ENCODE measurements around the gene TRABD2B.

The TRABD2B gene

DNA sequence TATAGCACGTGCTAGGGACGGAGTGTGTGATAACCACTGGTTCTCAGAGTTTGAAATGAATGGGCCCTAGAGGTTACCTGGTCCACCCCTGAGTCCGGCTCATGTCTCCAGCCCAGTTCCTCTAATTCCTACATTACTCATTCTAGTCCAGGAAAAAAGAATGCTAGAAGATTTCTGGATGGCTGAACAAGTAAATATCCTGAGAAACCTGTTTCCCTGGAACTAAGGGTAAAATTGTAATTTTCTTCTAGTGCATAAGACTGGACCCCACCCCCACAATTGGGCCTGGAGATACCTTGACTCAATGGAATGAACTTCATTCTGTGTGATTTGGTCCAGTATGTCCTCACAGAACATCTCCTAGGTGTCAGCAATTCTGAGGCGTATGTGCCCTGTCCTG, 208.4 kb downstream of the TRABD2B start:
- no peak for DNase-seq

DNA sequence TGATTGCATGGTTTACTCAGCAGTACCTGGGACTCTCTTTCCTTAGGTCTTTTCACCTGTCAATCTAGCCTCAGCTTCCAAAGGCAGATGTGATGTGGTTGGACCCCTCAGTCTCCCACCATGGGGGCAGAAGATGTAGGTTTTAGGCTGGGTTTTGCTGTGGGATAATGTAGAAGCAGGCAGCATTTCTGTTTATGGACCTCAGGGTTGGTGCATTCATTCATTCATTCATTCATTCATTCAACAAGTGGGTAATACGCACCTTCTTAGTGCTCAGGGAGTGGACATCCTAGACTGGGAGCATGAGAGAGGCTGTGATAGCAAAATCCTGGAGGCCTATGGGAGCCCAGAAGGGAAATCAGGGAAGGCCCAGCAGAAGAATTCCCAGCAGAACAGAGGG, 209.6 kb downstream of the TRABD2B start:
- DNase-seq, result no peak

DNA sequence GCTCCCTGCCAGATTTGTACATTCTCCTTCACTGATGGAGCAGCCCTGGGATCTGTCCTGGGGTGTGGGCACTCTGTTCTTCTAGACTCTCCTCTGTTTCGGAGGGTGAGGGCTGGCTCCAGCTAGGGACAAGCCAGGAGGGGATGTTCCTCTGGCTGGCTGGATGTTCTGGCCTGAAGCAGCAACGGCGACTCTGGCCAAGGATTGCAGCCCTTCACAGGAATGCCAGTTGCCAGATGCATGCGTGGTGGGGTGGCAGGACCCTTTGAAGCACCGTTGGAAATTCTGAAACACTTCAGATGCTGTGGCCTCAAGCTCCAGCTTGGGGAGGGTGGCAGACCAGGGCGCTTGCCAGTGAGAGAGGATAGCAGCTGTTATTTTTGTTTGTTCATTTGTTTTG, 210.9 kb downstream of the TRABD2B start:
- DNase-seq, result no peak

DNA sequence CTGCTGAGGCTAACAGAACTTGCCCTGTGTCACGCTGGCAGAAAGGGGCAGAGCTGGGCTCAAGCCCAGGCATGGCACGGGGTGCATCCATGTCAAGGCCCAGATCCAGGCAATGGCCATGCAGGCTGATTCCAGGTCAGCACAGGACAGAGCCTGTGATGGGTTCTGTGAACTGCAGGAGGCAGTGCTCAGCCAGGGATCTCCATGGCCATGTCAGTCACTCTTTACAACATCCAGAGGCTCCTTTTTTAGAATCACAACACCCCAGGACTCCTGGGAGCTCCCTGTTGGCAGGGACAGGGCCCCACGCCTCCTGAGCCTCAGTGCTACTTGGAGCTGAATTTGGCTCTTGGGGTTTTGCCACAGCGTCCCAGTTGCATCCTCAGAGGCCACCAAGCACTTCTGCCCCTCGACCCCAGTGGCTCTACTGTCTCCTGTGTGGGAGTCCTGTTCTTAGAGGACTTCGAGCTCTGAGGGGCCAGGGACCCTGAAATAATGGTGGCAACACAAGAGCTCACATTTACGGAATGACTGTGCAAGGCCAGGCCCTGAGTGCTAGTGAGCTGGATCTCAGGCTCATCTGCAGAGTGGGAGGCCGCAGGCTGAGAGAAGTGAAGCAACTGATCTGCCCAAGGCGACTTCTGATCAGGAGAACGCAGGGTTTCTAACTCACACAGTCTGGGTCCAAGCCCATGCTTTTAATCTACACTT, 211.5 kb downstream of the TRABD2B start:
- DNase-seq, result no peak

DNA sequence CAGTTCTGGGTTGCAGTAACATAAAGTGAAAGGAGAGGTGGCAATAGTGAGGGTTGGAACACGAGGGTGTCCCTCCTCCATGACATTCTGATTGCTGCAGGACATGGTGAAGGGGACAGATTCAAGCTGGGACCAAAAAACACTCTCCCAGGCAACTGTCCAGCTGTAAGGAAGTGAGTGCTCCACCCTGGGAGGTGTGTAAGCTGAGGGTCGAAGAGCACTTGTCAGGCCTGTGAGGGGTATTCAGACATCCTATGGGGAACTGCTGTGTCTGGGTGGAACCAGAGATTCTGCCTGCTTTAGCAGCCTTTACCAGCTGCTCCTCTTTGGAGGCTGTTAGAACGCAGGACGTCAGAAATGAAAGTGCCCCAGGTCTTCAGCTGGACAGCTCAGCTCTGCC, 212.1 kb downstream of the TRABD2B start:
- no peak for DNase-seq

DNA sequence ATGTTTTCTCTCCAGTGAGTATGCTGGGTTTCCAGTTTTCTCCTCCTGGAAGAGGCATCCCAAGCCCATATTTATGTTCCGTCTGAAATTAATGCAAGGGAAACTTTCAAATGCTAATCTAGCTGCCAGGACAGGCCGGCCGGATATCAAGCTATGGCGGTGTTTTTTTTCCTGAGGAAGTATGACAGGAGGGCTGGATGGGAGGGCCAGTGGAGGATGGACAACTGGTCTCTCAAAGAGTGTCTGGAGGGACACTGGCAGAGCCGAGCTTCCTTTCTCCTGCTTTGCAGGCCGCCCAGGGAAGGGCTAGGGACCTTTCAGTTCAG, 212.7 kb downstream of the TRABD2B start:
- no peak for DNase-seq

DNA sequence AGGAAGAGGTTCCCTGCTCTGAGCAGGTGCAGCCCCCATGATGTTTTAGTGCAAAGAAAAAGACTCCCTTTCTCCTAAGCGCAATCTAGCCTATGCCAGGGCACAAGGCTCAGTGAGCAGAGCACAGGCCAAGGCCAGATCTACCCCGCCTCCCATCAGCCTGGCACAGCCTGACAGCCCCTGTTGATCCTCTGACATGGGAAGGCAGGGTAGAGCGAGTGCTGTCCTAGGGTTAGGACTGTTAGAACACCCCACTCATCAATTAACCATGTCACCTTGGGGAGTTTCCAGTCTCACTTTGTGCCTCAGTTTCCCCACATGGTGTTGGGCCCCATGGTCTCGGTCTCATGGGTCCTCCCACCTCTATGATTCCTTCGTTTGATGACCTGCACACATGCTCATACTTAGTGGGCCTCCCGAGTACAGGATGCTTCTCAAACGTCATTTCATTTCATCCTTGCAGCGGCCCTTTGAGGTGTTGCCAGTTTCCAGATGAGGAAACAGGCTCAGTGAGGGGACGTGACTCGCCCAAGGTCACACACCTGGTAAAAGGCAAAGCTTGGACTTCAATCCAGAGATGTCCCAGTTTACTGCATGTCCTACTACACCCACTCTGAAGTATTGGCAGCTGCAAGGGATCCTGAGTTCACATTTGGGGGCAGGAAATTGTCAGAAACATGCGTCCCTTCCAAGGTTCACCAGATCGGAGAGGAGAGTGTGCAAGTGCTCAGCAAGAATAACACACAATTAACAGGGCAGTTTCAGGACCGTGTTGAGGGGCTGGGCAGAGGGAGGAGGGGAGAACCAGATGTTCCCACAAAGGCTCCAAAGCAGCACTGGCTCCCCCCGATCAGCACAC, 213.3 kb downstream of the TRABD2B start:
- no peak for DNase-seq

DNA sequence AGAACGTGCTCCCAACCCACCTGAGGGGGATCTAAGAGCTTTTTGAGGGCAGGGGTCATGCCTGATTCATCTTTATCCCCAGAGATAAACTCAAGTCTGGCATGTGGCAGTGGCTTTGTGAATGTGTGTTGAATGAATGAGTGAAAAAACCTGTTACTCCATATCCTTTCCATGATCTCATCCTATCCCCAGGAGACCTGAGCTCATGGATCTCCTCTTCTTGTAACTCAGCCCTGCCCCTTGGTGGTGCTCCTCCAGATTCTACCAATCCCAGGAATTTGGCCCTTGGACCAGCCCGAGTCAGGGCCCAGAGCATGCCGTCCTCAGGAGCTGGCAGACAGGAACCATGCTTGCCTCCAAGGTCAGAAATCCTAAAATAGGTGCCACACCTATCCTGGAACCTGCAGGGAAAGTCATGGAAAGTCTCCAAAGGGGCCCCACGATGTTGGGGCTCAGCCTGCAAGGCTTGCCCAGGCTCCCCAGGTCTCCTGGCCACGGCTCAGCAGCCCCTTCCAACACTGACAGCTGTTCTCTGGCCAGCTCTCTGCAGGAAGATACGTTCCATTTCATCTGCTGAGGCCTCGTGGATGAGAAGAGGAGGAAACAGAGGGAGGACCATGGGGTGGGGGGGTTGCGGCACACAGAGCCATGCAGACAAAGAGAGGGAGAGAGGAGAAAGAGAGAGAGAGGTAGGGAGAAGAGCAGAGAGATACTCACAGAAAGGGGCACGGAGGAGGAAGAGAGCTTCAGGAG, 214.6 kb downstream of the TRABD2B start:
- DNase-seq, result no peak

DNA sequence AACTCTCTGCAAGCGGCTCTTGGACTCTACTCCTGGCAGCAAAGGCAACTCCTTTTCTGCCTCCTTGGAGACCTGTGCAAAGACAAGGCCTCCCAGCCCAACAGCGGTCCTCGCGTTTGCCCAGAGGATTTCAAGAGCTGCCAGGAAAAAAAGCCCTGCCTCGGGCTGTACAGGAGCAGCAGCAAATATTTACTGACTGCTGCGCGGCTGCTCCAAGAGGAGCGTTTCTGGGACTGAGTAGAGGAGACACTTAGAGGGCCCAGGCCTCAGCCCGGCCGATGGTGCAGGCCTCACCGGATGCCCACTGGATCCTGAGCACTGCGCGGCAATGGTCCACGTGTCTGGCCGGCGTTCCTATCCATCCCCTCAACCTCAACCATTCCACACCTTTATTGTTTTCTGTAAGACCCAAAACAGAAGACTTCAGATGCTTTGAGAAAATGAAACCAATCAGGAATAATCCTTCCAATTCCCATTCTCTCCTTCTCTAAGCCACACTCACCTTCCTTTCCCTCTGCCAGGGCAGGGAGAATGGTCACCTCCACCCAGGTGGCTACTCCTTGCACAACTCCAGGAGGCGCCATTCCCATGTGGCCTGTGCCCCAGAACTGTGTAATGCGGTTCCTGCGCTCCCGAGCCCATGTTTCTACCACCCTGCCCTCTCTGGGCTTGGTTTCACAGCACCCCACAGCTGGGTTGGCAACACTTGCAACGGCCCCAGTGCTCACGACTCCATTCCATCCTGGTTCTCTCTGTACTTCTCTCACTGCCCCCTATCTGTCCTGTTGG, 215.8 kb downstream of the TRABD2B start:
- DNase-seq, result no peak

DNA sequence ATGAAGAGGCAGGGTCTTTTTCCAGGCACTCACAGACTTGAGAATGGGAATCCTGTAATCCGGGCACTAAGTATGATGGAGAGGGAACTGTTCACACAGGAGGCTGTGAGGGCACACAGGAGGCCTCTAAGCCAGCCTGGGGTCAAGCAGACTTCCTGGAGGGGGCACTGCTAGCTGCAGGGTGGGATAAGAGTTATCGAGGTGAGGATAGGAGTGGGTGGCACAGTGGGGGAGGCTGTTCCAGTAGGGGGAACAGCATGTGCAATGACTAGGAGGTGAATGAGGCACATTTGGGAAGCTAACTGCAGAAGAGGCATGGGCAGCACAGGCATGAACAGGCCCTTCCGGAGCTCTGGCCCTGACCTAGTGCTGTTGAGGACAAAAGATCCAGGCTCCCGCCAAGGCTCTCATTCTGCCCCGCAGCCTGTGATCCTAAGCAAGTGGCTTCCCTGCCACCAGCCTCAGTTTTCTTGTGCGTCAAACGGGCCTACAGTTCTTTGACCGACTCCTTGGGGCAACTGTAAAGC, 216.7 kb downstream of the TRABD2B start:
- no peak for DNase-seq

DNA sequence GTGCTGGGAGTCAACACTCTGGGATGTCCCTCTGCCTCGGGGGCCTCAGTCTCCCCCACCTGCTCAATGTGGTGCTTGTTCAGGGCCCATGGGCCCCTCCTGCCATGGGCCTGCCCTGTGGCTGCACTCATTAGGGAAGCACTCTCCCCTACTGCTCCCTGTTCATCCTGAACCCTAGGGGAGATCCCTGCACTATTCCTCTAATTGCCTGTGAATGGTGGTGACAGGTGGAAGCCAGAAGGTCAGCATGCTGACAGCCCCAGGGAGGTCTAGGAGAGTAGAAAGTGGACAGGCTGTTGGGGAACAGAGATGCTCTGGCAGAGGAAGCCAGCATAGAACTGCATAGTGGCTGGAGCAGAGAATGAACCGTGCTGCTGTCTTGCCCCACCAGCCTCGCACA, 217.6 kb downstream of the TRABD2B start:
- DNase-seq, result no peak

DNA sequence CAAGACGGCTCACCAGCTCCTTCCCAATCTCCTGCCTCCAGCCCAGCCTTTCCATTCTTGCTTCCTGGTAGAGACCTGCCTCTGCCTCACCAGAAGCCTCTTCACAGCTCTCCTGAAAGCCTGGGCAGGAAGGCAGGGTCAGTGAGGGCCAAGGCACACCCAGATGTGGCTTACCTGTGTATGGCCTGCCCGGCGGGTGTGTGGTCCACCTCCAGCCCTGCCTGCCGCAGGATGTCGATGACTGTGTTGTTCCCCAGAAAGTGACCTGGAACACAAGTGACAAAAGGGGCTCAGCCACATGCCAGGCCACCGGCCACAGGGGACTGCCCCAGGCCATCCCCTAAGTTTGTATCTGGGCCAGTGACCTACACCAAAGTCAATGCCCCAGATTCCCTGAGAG, 218.9 kb downstream of the TRABD2B start:
- no peak for DNase-seq

DNA sequence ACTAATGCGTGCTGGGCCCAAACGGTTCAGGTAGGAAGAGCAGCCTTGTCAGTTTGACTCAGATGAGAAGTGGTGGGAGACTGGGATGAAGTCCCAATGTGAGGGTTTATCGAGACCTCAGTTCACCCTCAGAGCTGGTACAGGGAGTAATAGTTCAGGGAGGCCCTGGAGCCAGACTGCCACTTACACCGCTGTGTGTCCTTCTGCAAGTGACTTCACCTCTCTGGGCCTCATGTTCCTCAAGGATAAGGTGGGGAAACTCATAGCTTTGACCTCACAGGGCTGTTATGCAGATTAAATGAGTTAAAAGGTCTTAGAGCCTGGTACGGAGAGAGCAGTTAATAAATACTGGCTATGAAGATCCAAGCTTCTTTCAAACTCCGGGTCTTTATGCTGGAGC, 219.9 kb downstream of the TRABD2B start:
- no peak for DNase-seq

DNA sequence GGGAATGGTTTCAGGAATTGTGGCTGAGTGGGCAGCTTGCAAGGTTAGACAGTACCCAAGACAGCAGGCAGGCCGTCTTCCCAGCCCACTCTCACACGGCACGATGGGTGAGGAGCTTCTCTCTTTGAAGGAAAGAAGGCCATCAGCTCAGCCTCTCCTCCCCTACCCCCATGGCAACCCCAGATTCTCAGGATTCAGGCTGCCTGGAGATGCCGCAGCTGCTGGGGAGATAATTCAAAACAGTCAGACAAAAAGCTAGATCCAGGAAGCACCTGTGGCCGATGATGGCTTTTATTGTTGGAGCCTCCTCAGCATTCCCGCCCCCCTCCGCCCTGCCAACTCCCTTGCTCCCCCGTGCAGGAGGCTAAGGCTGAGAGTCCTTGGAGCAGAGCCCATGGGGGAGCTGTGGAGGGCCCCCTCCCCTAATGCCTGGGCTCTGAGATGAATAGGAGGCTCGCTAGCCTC, 220.5 kb downstream of the TRABD2B start:
- peak; percentile 7 for DNase-seq

DNA sequence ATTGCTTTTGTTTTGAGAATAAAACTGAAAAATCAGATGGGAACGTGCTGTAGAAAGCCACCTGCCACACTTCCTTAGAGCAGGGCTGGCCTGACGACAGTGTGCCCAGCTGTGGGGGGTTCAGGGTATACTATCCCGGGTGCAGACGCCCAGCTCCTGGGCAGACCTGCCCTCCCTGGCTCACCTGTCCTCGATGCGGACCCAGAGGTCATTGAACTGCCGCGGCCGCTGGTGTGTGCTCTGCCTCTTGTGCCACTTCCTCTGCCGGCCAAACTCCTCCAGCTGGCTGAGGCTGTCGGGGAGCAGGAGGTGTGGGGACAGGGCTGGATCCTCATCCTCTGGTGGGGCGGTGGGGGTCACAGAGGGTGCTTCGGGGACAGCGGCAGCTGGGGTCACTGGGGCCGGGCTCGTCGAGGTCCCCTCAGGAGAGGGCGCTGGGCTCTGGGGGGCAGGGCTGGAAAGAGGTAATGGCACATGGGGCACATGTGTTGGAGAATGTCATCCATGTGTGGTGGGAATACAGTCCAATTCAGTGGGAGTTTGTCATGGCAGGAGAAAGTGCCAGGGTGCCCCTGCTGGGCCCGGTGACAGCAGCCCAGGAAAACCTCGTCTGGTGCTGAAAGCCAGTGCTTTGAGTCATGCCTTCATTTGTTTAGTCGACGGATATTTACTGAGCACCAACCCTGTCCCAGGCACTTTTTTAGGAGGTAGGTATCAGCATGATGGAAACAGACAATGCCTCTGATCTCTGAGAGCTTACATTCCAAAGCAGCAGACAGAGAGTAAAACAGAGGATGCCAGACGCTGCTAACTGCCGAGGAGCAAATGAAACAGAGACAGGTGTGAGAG, 222.0 kb downstream of the TRABD2B start:
- no peak for DNase-seq

DNA sequence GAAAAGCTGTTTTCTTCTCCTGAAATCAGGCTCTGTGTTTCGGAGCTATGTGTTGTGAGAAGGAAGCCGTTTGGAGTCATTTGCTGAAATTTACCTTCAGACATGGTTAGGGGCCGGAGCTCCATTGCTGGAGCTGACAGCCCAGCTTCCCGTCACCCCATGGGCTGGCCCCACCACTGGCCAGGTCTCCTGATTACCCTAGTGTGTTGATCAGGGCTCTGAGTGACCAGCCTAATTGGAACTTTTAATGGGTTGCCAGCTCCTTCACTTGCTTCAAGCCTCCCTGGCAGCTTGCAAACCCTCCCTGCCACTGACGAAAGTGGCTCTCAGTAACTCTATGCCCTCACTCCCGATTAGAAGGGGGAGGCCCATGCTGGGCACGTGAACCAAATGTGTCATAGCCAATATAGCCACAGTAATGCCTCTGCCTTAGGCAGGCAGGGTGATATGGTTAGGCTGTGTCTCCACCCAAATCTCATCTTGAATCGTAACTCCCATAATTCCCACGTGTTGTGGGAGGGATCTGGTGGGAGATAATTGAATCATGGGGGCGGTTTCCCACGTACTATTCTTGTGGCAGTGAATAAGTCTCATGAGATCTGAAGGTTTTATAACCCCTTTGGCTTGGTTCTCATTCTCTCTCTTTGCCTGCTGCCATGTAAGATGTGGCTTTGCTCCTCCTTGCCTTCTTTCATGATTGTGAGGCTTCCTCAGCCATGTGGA, 224.1 kb downstream of the TRABD2B start:
- no peak for DNase-seq

DNA sequence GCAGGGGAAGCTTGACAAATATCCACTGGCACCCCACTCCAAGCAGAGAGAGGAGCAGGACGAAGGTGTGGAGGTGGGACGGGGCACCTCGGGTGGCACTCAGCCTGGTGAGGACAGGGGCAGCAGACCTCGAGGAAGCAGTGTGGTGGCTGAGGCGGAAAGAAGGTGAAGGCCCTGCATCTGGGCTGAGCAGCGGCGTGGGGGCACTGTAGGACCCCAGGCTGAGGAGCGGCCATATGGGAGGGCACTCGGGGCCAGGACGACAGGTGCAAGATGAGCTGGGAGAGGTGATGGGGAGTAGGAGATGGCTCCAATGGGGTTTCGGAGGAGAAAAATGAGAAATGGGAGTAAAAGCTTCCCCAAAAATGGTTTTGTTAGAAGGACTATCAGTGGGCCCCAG, 224.9 kb downstream of the TRABD2B start:
- DNase-seq, result no peak

DNA sequence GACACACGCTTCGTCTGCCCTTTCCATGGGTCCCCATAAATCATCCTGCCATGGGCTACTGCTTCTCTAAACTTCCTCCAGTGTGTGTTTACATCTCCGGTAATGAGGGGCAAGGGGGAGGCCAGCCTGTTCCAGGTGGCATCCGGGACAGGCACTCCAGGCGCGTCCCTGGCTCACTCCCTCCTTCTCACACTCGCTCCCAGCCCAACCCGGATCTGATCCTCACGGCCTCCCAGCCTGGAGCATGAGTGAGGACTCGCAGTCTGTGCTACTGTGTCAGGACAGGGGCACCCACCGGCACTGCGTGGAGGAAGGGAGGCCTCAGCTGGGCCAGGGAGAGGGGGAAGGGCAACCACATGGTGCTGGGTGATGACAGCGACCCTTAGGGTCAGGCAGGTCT, 225.4 kb downstream of the TRABD2B start:
- DNase-seq, result no peak

DNA sequence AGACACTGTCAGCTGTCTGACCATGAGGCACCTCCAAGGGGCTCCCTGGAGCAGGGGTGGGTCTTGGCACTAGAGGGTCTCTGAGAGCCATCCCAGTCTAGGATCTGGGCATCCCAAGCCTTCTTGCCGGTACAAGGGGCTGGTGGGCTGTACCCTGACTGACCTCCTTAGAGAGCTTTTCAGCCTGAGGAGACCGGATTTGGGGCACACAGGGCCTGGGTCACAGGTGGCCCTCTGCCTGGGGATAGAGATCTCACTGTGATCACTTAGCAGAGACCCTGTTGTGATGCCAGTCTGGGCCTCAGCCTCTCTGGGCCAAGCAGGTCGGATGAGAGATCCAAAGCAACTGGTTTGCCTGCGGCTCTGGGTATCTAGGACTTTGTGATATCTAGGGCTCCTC, 227.2 kb downstream of the TRABD2B start:
- no peak for DNase-seq

DNA sequence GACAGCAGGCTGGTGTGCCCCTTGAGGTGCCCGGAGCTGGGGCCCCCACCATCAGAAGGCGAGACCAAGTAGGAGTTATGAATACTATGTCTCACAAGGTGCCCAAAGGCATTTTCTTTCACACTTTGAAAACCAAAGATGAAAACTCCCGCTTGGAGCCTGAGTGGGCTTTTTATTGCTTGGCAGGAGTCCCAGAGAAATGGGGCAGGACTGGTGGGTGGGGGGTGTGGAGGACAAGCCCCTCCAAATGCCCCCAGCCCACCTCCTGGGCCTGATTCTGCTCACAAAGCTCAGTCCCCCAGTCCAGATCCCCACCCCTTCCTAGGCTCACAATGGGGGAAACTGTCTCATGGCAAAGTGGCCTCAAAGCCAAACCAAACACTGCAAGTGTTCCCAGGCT, 227.9 kb downstream of the TRABD2B start:
- no peak for DNase-seq

DNA sequence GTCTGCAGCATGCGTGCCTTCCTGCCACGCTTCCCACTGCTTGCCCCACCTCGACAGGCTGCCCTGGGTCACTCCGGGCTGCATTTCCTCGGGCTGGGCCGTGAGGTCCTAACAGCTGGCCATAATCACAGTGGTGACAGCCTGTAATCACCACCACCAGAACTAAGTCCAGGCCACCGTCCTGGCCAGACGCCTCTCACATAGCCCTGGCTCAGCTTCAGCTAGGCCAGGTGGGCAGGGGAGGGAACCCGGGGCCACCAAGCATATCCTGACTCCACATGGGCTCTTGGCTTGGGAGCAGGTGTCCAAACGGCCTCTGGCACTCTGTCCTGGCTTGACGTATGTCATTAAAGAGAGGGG, 229.5 kb downstream of the TRABD2B start:
- no peak for DNase-seq
